A673 (cell line): ENCODE data around the gene CCNYL1. TPM values are rescaled to one million over a fixed set of nuclear protein-coding genes. Genes with fewer than 3 reads are reported as not detected.

Experiments
- BruUV-seq: library from RNA; stranded (reverse); fragments of 400-500 nt; replicated peaks from 2 replicates; lab custom pipeline; 2021; lab: Mats Ljungman, UMichigan
- CTCF ChIA-PET: fragments of 300-600 bp; sonication (Branson Sonifier 250); formaldehyde crosslinking; loops from one replicate; lab custom pipeline; 2022; ENCODE audit warnings: antibody characterized with exemption; lab: Charles Lee
- POLR2A ChIA-PET: fragments of 300-600 bp; sonication (Branson Sonifier 250); formaldehyde crosslinking; loops from one replicate; lab custom pipeline; 2022; ENCODE audit warnings: antibody characterized with exemption; ENCODE audit not compliant: low non-redundant PET; lab: Charles Lee
- DNase-seq: peaks from one replicate; pipeline ENCODE4 v3.0.0-alpha.2; 2015; ENCODE audit warnings: low spot score
- H3K27ac ChIP-seq: fragments of 200-600 bp; sonication (generic); 2 replicates; pipeline ENCODE4 v1.5.1; 2016; ENCODE audit warnings: mixed run types, low read depth, mild to moderate bottlenecking, mixed read lengths, antibody characterized with exemption, low read length; ENCODE audit not compliant: poor library complexity, severe bottlenecking
- H3K27me3 ChIP-seq: fragments of 200-600 bp; sonication (generic); replicated peaks from 2 replicates; pipeline ENCODE4 v1.6.1; 2017; ENCODE audit warnings: mixed run types, low read depth, mild to moderate bottlenecking, mixed read lengths, antibody characterized with exemption, low read length; ENCODE audit not compliant: insufficient read depth, poor library complexity
- H3K36me3 ChIP-seq: fragments of 200-600 bp; sonication (generic); 2 replicates; pipeline ENCODE4 v1.6.1; 2016; ENCODE audit warnings: mixed run types, mild to moderate bottlenecking, mixed read lengths, antibody characterized with exemption, low read length; ENCODE audit not compliant: insufficient read depth, poor library complexity, severe bottlenecking
- H3K4me1 ChIP-seq: fragments of 200-600 bp; sonication (generic); 2 replicates; pipeline ENCODE4 v1.6.1; 2017; ENCODE audit warnings: mixed run types, mild to moderate bottlenecking, mixed read lengths, antibody characterized with exemption, low read length; ENCODE audit not compliant: insufficient read depth, poor library complexity, severe bottlenecking
- H3K4me3 ChIP-seq: fragments of 200-600 bp; sonication (generic); 2 replicates; pipeline ENCODE4 v1.5.1; 2016; ENCODE audit warnings: low read depth, mixed run types, mild to moderate bottlenecking, mixed read lengths, low read length; ENCODE audit not compliant: poor library complexity, severe bottlenecking
- H3K9me3 ChIP-seq: fragments of 200-600 bp; sonication (generic); 2 replicates; pipeline ENCODE4 v1.6.1; 2016; ENCODE audit warnings: mixed run types, low read depth, mild to moderate bottlenecking, mixed read lengths, antibody characterized with exemption, low read length; ENCODE audit not compliant: poor library complexity, severe bottlenecking
- EZH2 ChIP-seq: fragments of 200-600 bp; sonication (generic); IDR thresholded peaks from 2 replicates; pipeline ENCODE4 v1.6.1; 2017; ENCODE audit warnings: borderline replicate concordance, low read depth, mild to moderate bottlenecking, mixed read lengths, antibody characterized with exemption, low read length; ENCODE audit not compliant: poor library complexity, severe bottlenecking
- intact Hi-C: fragments of 100-400 bp; cut with micrococcal nuclease; formaldehyde crosslinking; loops from one replicate; pipeline ENCODE4 v1.10.0; 2022; ENCODE audit not compliant: unreplicated experiment
- total RNA-seq: library from RNA; stranded (reverse); gene quantifications from 2 replicates; pipeline ENCODE4 v1.2.3, GENCODE V29; 2021
- TF ChIP-seq, protein P1 (sequence below): fragments of 300-800, 200-600 bp; sonication (generic); conservative IDR thresholded peaks from 2 replicates; pipeline ENCODE4 v1.5.1; 2017; ENCODE audit warnings: low read depth, mild to moderate bottlenecking, antibody characterized with exemption, low read length, moderate library complexity, mixed read lengths

The CCNYL1 gene
- total RNA-seq, 1 experiment from 2014 or later: 12.8 TPM

GRCh38 chr2:207704078-207704477, 7.4 kb upstream of the CCNYL1 start:
- Histone ChIP-seq H3K4me1 (no peaks in the 10 kb centered on the region), H3K4me3 (no peak overlapping the region), H3K27me3 (no peaks in the 10 kb centered on the region), H3K36me3 (no peaks in the 10 kb centered on the region), H3K9me3 (no peaks in the 10 kb centered on the region), H3K27ac (no peak overlapping the region)
- ChIA-PET CTCF (interaction anchor here (0.7 kb wide), 1 partner anchor 227 kb away, joined by 3 read pairs; no protein-coding TSS in a partner anchor), POLR2A (no interaction called here)
- no peak for DNase-seq
- intact Hi-C loops: no loop called here
- BruUV-seq: no TSS peak
- TF ChIP-seq EZH2: no peak
- TF ChIP-seq, protein P1, sequence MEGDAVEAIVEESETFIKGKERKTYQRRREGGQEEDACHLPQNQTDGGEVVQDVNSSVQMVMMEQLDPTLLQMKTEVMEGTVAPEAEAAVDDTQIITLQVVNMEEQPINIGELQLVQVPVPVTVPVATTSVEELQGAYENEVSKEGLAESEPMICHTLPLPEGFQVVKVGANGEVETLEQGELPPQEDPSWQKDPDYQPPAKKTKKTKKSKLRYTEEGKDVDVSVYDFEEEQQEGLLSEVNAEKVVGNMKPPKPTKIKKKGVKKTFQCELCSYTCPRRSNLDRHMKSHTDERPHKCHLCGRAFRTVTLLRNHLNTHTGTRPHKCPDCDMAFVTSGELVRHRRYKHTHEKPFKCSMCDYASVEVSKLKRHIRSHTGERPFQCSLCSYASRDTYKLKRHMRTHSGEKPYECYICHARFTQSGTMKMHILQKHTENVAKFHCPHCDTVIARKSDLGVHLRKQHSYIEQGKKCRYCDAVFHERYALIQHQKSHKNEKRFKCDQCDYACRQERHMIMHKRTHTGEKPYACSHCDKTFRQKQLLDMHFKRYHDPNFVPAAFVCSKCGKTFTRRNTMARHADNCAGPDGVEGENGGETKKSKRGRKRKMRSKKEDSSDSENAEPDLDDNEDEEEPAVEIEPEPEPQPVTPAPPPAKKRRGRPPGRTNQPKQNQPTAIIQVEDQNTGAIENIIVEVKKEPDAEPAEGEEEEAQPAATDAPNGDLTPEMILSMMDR: no peak

GRCh38 chr2:207704671-207705070, 6.8 kb upstream of the CCNYL1 start:
- no peaks in the 10 kb centered on the region for H3K9me3 ChIP-seq
- CTCF ChIA-PET: interaction anchor here (0.7 kb wide), 1 partner anchor 370 kb away, joined by 4 read pairs; no protein-coding TSS in a partner anchor
- no peak overlapping the region for H3K4me3 ChIP-seq
- H3K36me3 ChIP-seq: no peaks in the 10 kb centered on the region
- H3K4me1 ChIP-seq: no peaks in the 10 kb centered on the region
- no peak for DNase-seq
- intact Hi-C loops: no loop called here
- no peak overlapping the region for H3K27ac ChIP-seq
- POLR2A ChIA-PET: interaction anchor here (0.6 kb wide), 2 partner anchors 542 to 684 kb away, joined by 7 read pairs; no protein-coding TSS in a partner anchor
- TF ChIP-seq, protein P1: no peak
- no peak for TF ChIP-seq EZH2
- no TSS peak for BruUV-seq
- H3K27me3 ChIP-seq: no peaks in the 10 kb centered on the region

DNA sequence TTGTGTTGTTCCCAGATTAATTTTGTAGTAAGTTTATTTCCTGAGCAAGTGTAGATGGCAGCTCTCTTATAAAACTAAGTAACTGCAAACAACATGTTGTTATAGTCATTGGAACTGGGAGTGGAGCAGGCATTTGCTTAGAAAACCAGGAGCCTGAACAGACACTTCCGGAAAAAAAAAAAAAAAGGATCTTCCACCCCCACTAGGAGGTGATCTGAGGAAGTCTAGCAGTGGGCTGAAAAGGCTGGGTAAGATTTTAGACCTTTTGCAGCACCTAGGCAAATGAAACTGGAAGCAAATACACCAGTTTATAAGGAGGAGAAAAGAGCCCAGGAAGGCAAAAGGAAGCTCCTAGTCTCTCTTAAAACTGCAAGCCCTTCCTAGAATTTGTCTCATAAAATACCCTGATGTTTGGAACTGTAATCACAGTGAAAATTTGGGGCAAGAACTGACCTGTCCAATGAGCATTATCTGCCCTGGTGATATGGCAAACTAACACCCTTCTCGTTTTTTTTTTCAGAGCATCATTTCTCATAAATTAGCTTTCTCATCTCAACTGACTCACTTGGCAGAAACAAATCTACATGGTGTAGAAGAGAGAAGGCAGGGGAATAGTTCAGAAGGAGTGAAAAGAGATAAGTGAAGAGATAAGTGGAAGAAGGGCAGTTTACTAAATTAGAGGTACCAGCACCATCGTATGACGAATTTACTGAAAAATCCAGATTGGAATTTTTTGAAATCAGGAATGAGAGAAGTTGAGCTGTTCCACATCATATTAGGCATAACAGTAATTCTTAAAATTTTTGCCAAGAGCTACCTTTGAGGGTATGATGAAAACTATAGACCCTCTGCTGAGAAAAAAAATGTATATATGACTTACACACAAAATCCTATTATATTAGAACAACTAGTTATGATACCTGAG, 4.2 kb upstream of the CCNYL1 start:
- no peak for DNase-seq
- no peak overlapping the region for H3K4me3 ChIP-seq
- H3K36me3 ChIP-seq: no peaks in the 10 kb centered on the region
- ChIA-PET POLR2A (no interaction called here), CTCF (interaction anchor here (0.6 kb wide), 1 partner anchor 29 kb away, joined by 3 read pairs; no protein-coding TSS in a partner anchor)
- H3K9me3 ChIP-seq: no peaks in the 10 kb centered on the region
- peaks cover 5% of the 10 kb centered on the region for H3K4me1 ChIP-seq
- no peaks in the 10 kb centered on the region for H3K27me3 ChIP-seq
- TF ChIP-seq, protein P1: no peak
- no peak for TF ChIP-seq EZH2
- intact Hi-C loops: no loop called here
- BruUV-seq: no TSS peak
- H3K27ac ChIP-seq: no peak overlapping the region
